Measurements from ENCODE around the gene SMYD4. TPM values are rescaled to one million over a fixed set of nuclear protein-coding genes. Genes with fewer than 3 reads are reported as not detected.
A peak's percentile ranks its signal among the peaks of the same experiment; 100 is the strongest.

Gene SMYD4
- total and polyA plus RNA-seq, 12 donors: 5.1 to 20.2 (median 14.6) TPM

DNA sequence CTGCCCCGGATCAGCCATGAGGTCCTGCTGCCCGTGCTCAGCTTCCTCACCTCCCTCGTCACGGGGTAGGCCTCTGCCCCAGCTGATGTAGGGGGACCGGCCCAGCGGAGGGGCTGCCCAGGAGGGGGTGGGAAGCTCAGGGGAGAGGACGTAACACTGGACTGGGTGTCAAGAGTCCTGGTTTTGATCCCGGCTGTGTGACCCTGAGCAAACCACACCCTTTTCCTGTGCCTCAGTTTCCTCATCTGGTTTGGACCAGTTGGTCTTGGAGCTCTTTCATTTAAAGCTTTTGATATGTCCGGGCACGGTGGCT, 98.6 kb downstream of the SMYD4 start:
- no peak for DNase-seq
- H3K4me1 ChIP-seq (replicated peaks in 1 of 2): peaks cover 15 to 29% of the 10 kb centered on the region in 2 donors

DNA sequence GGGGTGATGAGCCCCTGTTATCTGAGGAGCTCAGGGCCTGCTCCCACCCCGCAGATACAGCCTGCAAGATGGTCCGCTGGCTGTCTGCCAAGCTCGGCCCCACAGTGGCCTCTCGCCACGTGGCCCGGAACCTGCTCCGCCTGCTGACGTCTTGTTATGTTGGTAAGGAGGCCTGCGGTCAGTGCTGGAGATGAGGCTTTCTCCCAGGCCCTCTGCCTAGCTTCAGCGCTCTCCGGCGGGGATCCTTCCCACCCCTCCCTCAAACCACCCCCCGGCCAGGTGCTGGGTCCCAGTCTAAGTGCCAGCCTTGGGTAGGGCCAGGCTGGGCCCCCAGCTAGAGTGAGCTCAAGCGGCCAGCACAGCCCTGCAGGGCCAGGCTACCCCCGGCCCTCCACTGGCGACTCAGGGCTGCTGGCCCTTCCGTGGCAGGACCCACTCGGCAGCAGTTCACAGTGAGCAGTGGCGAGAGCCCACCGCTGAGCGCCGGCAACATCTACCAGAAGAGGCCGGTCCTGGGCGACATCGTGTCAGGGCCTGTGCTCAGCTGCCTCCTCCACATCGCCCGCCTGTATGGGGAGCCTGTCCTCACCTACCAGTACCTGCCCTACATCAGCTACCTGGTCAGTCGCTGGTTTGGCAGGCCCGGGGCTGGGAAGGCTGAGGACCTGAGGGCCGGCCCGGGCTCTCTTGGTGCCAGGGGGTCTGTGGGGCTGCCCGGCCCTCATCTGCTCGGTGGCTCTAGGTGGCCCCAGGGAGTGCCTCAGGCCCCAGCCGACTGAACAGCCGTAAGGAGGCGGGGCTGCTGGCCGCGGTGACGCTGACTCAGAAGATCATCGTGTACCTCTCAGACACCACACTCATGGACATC, 99.1 kb downstream of the SMYD4 start:
- intact Hi-C loops (cut with DNase I): loop anchor here (10.0 kb wide), 2 partner anchors 114 to 134 kb away; no protein-coding TSS in a partner anchor
- H3K36me3 ChIP-seq (replicated peaks in 1 of 2): peaks cover 0 to 45% of the 10 kb centered on the region in 2 donors

More for the DNA sequence above, 98.6 kb downstream of the SMYD4 start:
- WGBS, 4 donors: 42 to 72% (median 63%) methylated on average over 2 to 10 of the region's 10 CpGs
- Histone ChIP-seq H3K4me3 (no peak overlapping the region), H3K36me3 (replicated peaks in 1 of 2) (peaks cover 0 to 43% of the 10 kb centered on the region in 2 donors), H3K27ac (peak overlapping the region; percentile 14 to 91 (median 77)), H3K9me3 (replicated peaks in 1 of 3) (no peaks in the 10 kb centered on the region), H3K27me3 (no peaks in the 10 kb centered on the region)
- no peak for TF ChIP-seq POLR2A (IDR thresholded peaks at IDR 0.05)
- TF ChIP-seq, protein P1, sequence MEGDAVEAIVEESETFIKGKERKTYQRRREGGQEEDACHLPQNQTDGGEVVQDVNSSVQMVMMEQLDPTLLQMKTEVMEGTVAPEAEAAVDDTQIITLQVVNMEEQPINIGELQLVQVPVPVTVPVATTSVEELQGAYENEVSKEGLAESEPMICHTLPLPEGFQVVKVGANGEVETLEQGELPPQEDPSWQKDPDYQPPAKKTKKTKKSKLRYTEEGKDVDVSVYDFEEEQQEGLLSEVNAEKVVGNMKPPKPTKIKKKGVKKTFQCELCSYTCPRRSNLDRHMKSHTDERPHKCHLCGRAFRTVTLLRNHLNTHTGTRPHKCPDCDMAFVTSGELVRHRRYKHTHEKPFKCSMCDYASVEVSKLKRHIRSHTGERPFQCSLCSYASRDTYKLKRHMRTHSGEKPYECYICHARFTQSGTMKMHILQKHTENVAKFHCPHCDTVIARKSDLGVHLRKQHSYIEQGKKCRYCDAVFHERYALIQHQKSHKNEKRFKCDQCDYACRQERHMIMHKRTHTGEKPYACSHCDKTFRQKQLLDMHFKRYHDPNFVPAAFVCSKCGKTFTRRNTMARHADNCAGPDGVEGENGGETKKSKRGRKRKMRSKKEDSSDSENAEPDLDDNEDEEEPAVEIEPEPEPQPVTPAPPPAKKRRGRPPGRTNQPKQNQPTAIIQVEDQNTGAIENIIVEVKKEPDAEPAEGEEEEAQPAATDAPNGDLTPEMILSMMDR (IDR thresholded peaks at IDR 0.05): no peak
- intact Hi-C loops (cut with DNase I): loop anchor here (10.0 kb wide), 2 partner anchors 114 to 134 kb away; no protein-coding TSS in a partner anchor

DNA sequence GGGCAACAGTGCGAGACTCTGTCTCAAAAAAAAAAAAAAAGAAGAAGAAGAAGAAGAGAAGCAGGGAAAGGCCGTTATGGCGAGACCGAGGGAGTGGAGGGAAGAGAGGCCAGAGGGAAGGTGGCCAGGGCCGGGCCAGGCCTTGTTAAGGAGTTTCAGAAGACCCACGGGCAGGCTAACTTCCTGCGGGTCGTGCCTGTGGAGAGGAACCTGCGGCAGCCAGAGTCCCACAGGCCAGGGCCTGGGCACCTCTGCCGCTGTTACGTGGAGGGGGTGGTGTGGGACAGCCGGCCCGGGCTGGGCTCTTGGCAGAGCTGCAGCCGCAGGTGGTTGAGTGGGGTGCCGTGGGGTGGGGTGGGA, 99.8 kb downstream of the SMYD4 start:
- no peaks in the 10 kb centered on the region for H3K9me3 ChIP-seq (replicated peaks in 1 of 3)
- H3K27ac ChIP-seq: peak overlapping the region in 4 of 5 donors; percentile 74 to 91 (median 84)
- 64 to 76% (median 70%) methylated on average over 9 to 15 of the region's 15 CpGs for WGBS, 4 donors
- peak in 1 of 7 donors; percentile 54 for DNase-seq
- TF ChIP-seq, protein P1 (IDR thresholded peaks at IDR 0.05): no peak
- no peak for TF ChIP-seq POLR2A (IDR thresholded peaks at IDR 0.05)
- H3K27me3 ChIP-seq: no peaks in the 10 kb centered on the region
- peaks cover 12 to 34% of the 10 kb centered on the region in 2 donors for H3K4me1 ChIP-seq (replicated peaks in 1 of 2)
- intact Hi-C loops (cut with DNase I): loop anchor here (5.0 to 10.0 kb wide), 3 partner anchors 52 to 135 kb away; no protein-coding TSS in a partner anchor
- H3K36me3 ChIP-seq (replicated peaks in 1 of 2): peaks cover 0 to 45% of the 10 kb centered on the region in 2 donors
- H3K4me3 ChIP-seq: no peak overlapping the region

More for the DNA sequence above, 99.1 kb downstream of the SMYD4 start:
- peaks cover 12 to 28% of the 10 kb centered on the region in 2 donors for H3K4me1 ChIP-seq (replicated peaks in 1 of 2)
- no peaks in the 10 kb centered on the region for H3K27me3 ChIP-seq
- H3K9me3 ChIP-seq (replicated peaks in 1 of 3): no peaks in the 10 kb centered on the region
- WGBS, 4 donors: 49 to 91% (median 61%) methylated on average over 11 to 40 of the region's 40 CpGs
- peak overlapping the region; percentile 14 to 91 (median 77) for H3K27ac ChIP-seq
- H3K4me3 ChIP-seq: no peak overlapping the region
- DNase-seq: peak; percentile 81 to 95 (median 92)
- TF ChIP-seq, protein P1 (IDR thresholded peaks at IDR 0.05): no peak
- peak in 1 of 2 donors; percentile 32 for TF ChIP-seq POLR2A (IDR thresholded peaks at IDR 0.05)

Other genes with a start within 250 kb of the SMYD4 start
- gene SLC43A2, start 201.1 kb downstream of the SMYD4 start, total RNA-seq: 10 to 100 TPM in 8 of 9 donors, 1 to 10 TPM in 1; 4.8 to 32.5 (median 18.4) TPM
- 10 to 100 TPM in 1 of 3 donors, 1 to 10 TPM in 2; 6.8 to 17.2 (median 7.5) TPM for gene SLC43A2, start 201.1 kb downstream of the SMYD4 start, polyA plus RNA-seq
- gene SCARF1, start 184.2 kb downstream of the SMYD4 start, total RNA-seq: 10 to 100 TPM in 7 of 9 donors, 1 to 10 TPM in 2; 4.0 to 24.8 (median 18.1) TPM
- gene SCARF1, start 184.2 kb downstream of the SMYD4 start, polyA plus RNA-seq: 10 to 100 TPM in 2 of 3 donors, under 1 TPM in 1; 0.81 to 19.1 (median 10.5) TPM
- gene RILP, start 180.0 kb downstream of the SMYD4 start, total RNA-seq: 10 to 100 TPM; 13.8 to 78.3 (median 29.9) TPM
- gene RILP, start 180.0 kb downstream of the SMYD4 start, polyA plus RNA-seq: 10 to 100 TPM; 37.9 to 46.5 (median 40.4) TPM
- 100 to 1,000 TPM; 136 to 748 (median 227) TPM for gene PRPF8, start 145.0 kb downstream of the SMYD4 start, total RNA-seq
- 100 to 1,000 TPM; 107 to 439 (median 155) TPM for gene PRPF8, start 145.0 kb downstream of the SMYD4 start, polyA plus RNA-seq
- gene TLCD2, start 119.5 kb downstream of the SMYD4 start, total RNA-seq: 10 to 100 TPM in 5 of 9 donors, 1 to 10 TPM in 4; 6.8 to 48.7 (median 11.4) TPM
- gene TLCD2, start 119.5 kb downstream of the SMYD4 start, polyA plus RNA-seq: 10 to 100 TPM in 1 of 3 donors, 1 to 10 TPM in 2; 4.3 to 58.8 (median 7.2) TPM
- gene WDR81, start 105.2 kb downstream of the SMYD4 start, total RNA-seq: 10 to 100 TPM; 17.6 to 88.8 (median 44.2) TPM
- gene WDR81, start 105.2 kb downstream of the SMYD4 start, polyA plus RNA-seq: 10 to 100 TPM in 2 of 3 donors, 1 to 10 TPM in 1; 4.9 to 52.3 (median 20.2) TPM
- gene SERPINF2, start 87.0 kb downstream of the SMYD4 start, total RNA-seq: 1 to 10 TPM; 1.3 to 3.7 (median 2.2) TPM
- gene SERPINF2, start 87.0 kb downstream of the SMYD4 start, polyA plus RNA-seq: 1 to 10 TPM in 2 of 3 donors, under 1 TPM in 1; 0.59 to 6.4 (median 5.2) TPM
- 100 to 1,000 TPM in 5 of 9 donors, 10 to 100 TPM in 4; 24.5 to 290 (median 106) TPM for gene SERPINF1, start 67.8 kb downstream of the SMYD4 start, total RNA-seq
- 100 to 1,000 TPM in 2 of 3 donors, 10 to 100 TPM in 1; 70.4 to 310 (median 121) TPM for gene SERPINF1, start 67.8 kb downstream of the SMYD4 start, polyA plus RNA-seq
- 100 to 1,000 TPM in 1 of 9 donors, 10 to 100 TPM in 8; 19.3 to 109 (median 23.5) TPM for gene RPA1, start 103 bp upstream of the SMYD4 start, total RNA-seq
- gene RPA1, start 103 bp upstream of the SMYD4 start, polyA plus RNA-seq: 10 to 100 TPM; 12.9 to 32.8 (median 14.8) TPM
- 1 to 10 TPM; 1.3 to 9.4 (median 7.5) TPM for gene RTN4RL1, start 195.4 kb upstream of the SMYD4 start, total RNA-seq
- 1 to 10 TPM; 1.8 to 2.4 (median 1.9) TPM for gene RTN4RL1, start 195.4 kb upstream of the SMYD4 start, polyA plus RNA-seq
- 10 to 100 TPM; 29.3 to 65.3 (median 53.3) TPM for gene DPH1, start 200.3 kb upstream of the SMYD4 start, total RNA-seq
- gene DPH1, start 200.3 kb upstream of the SMYD4 start, polyA plus RNA-seq: 100 to 1,000 TPM in 1 of 3 donors, 10 to 100 TPM in 2; 34.3 to 100 (median 69.7) TPM
- gene OVCA2, start 212.1 kb upstream of the SMYD4 start, total RNA-seq: 10 to 100 TPM; 37.2 to 75.9 (median 60.2) TPM
- 100 to 1,000 TPM in 2 of 3 donors, 10 to 100 TPM in 1; 57.5 to 155 (median 102) TPM for gene OVCA2, start 212.1 kb upstream of the SMYD4 start, polyA plus RNA-seq
- gene HIC1, start 225.2 kb upstream of the SMYD4 start, total RNA-seq: 10 to 100 TPM in 7 of 9 donors, 1 to 10 TPM in 2; 4.3 to 61.8 (median 30.6) TPM
- 10 to 100 TPM in 1 of 3 donors, 1 to 10 TPM in 1, under 1 TPM in 1; 0.92 to 16.7 (median 7.7) TPM for gene HIC1, start 225.2 kb upstream of the SMYD4 start, polyA plus RNA-seq

Data from adrenal gland (tissue), 12 donors.